CD14-positive monocyte (primary cell): ENCODE results near the gene FGD6. TPM values are rescaled to one million over a fixed set of nuclear protein-coding genes. Genes with fewer than 3 reads are reported as not detected.

Experiments used
- DNase-seq, 3 donors: peaks; one replicate each; pipeline ENCODE4 v3.0.0-alpha.2; 2011 to 2022
- H2AFZ ChIP-seq: 2 replicates; pipeline ENCODE4 v1.6.0; 2012; ENCODE audit warnings: mild to moderate bottlenecking, low read depth, low read length, inconsistent platforms; ENCODE audit not compliant: insufficient read depth, poor library complexity, severe bottlenecking
- H3K27ac ChIP-seq, 2 donors: 1 replicate in 1 of 2; 2 replicates in 1 of 2; pipeline ENCODE4 v1.5.1; 2012 to 2013; ENCODE audit warnings: low read length in 2 of 2, control low read depth in 1 of 2, inconsistent platforms in 1 of 2, low read depth in 1 of 2, mild to moderate bottlenecking in 1 of 2
- H3K27me3 ChIP-seq, 2 donors: one replicate each; pipeline versions ENCODE4 v1.6.0 to v1.6.1; 2011 to 2013; ENCODE audit warnings: low read length in 2 of 2; ENCODE audit not compliant: control insufficient read depth in 2 of 2, insufficient read depth in 2 of 2
- H3K36me3 ChIP-seq, 2 donors: replicated peaks in 1 of 2; 1 replicate in 1 of 2; 2 replicates in 1 of 2; pipeline versions ENCODE4 v1.5.1 to v1.6.1; 2012 to 2013; ENCODE audit warnings: low read length in 2 of 2, control low read depth in 1 of 2, inconsistent platforms in 1 of 2, mild to moderate bottlenecking in 1 of 2; ENCODE audit not compliant: insufficient read depth in 2 of 2, control insufficient read depth in 1 of 2
- H3K4me1 ChIP-seq, 2 donors: 1 replicate in 1 of 2; 2 replicates in 1 of 2; pipeline versions ENCODE4 v1.5.1 to v1.6.1; 2012 to 2013; ENCODE audit warnings: low read length in 2 of 2, control low read depth in 1 of 2, inconsistent platforms in 1 of 2, mild to moderate bottlenecking in 1 of 2, moderate library complexity in 1 of 2; ENCODE audit not compliant: insufficient read depth in 2 of 2, control insufficient read depth in 1 of 2
- H3K4me2 ChIP-seq: replicated peaks from 2 replicates; pipeline ENCODE3; 2012; ENCODE audit warnings: low read length, moderate library complexity, mild to moderate bottlenecking; ENCODE audit not compliant: poor library complexity, severe bottlenecking; ENCODE audit errors: extremely low read depth
- H3K4me3 ChIP-seq, 3 experiments: fragments of 200-600 bp in 1 of 3; sonication (generic) in 1 of 3; replicated peaks in 1 of 3; 1 replicate in 2 of 3; 2 replicates in 1 of 3; pipeline ENCODE4 v1.5.1; 2011 to 2013; ENCODE audit warnings: low read length in 3 of 3, mild to moderate bottlenecking in 3 of 3, control low read depth in 2 of 3, low read depth in 2 of 3, inconsistent platforms in 1 of 3, moderate library complexity in 1 of 3
- H3K79me2 ChIP-seq: 2 replicates; pipeline ENCODE4 v1.6.0; 2012; ENCODE audit warnings: mild to moderate bottlenecking, control low read depth, inconsistent platforms, low read length, moderate library complexity; ENCODE audit not compliant: insufficient read depth
- H3K9ac ChIP-seq: 2 replicates; pipeline ENCODE4 v1.6.0; 2017; ENCODE audit warnings: low read length, mild to moderate bottlenecking; ENCODE audit not compliant: insufficient read depth, poor library complexity, severe bottlenecking
- H3K9me3 ChIP-seq, 2 donors: replicated peaks in 1 of 2; 1 replicate in 1 of 2; 2 replicates in 1 of 2; pipeline versions ENCODE4 v1.5.1 to v1.6.1; 2012 to 2013; ENCODE audit warnings: low read length in 2 of 2, control low read depth in 1 of 2; ENCODE audit not compliant: control insufficient read depth in 1 of 2, insufficient read depth in 1 of 2
- H4K20me1 ChIP-seq: 2 replicates; pipeline ENCODE4 v1.6.0; 2012; ENCODE audit warnings: mild to moderate bottlenecking, low read length, control low read depth, moderate library complexity; ENCODE audit not compliant: insufficient read depth
- H3K27ac Mint-ChIP-seq, 7 donors: one replicate each; pipeline ENCODE4 v1.8.0; 2020; ENCODE audit warnings: mild to moderate bottlenecking in 7 of 7, mixed read lengths in 7 of 7, moderate library complexity in 6 of 7, inconsistent platforms in 2 of 7
- H3K27me3 Mint-ChIP-seq, 3 donors: one replicate each; pipeline ENCODE4 v1.8.0; 2021 to 2022; ENCODE audit warnings: low read depth in 3 of 3, mild to moderate bottlenecking in 3 of 3, mixed read lengths in 3 of 3, moderate library complexity in 3 of 3, inconsistent platforms in 1 of 3
- H3K36me3 Mint-ChIP-seq, 2 donors: one replicate each; pipeline ENCODE4 v1.8.0; 2020; ENCODE audit warnings: mixed read lengths in 2 of 2, inconsistent platforms in 1 of 2, mild to moderate bottlenecking in 1 of 2
- H3K4me1 Mint-ChIP-seq: one replicate; pipeline ENCODE4 v1.8.0; 2020; ENCODE audit warnings: mild to moderate bottlenecking, mixed read lengths
- H3K4me3 Mint-ChIP-seq, 2 donors: one replicate each; pipeline ENCODE4 v1.8.0; 2020; ENCODE audit warnings: mild to moderate bottlenecking in 2 of 2, mixed read lengths in 2 of 2, moderate library complexity in 1 of 2
- H3K9me3 Mint-ChIP-seq, 7 donors: one replicate each; pipeline ENCODE4 v1.8.0; 2020 to 2022; ENCODE audit warnings: mixed read lengths in 7 of 7, mild to moderate bottlenecking in 6 of 7, moderate library complexity in 6 of 7, inconsistent platforms in 2 of 7
- WGBS: methylation state at CpG from one replicate; pipeline ENCODE4 v1.1.5; 2013; ENCODE audit warnings: missing lambda C conversion rate; ENCODE audit not compliant: insufficient coverage; 5-methylcytosine and 5-hydroxymethylcytosine counted together
- intact Hi-C, 2 donors: fragments of 100-400 bp; cut with micrococcal nuclease; formaldehyde crosslinking; loops; one replicate each; pipeline versions ENCODE4 v1.15.0 to v1.15.1; 2023
- polyA plus RNA-seq, 3 donors: library from polyadenylated mRNA; depleted of rRNA in 1 of 3; unstranded in 2 of 3; stranded (reverse) in 1 of 3; fragments of 300-500 nt in 2 of 3; fragments of >200 nt in 1 of 3; fragmentation: Illumina TruSeq in 2 of 3; gene quantifications; 1 replicate in 2 of 3; 2 replicates in 1 of 3; pipeline ENCODE4 v1.2.3, GENCODE V29; 2012 to 2021
- TF ChIP-seq, protein P1 (sequence below): fragments of 200-600 bp; IDR thresholded peaks from one replicate; pipeline ENCODE4 v1.8.0; 2022; ENCODE audit warnings: antibody characterized with exemption, mild to moderate bottlenecking

The FGD6 gene
- polyA plus RNA-seq, 3 donors = 4.0 to 8.1 (median 5.3) TPM

DNA sequence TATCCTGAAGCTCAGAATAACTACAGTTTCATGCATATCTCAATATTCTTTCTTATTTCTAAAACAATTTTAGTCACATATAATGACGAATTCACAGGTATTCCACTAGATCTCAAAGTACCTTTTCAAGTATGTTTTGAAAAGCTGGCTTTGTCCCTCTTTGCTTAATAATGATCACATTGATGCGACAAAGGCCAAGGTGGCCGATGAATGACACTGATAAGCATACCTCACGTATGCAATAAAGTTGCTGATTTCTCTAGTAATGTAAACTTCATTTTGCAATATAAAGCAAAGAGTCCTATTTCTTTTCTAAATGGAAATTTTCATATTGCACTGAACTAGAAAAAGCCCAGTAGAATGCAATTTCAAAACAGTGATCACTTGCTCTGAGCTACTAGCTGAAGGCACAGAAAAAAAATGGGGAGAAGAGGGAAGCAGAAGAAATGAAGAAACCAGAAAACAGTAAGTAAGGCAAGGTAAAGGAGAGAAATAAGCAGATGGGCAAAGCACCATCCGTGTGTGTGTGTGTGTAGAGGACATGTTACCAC lies 29.3 kb downstream of the FGD6 start:
- Mint-ChIP-seq H3K4me1 (peaks cover 21% of the 10 kb centered on the region), H3K27ac (peak overlapping the region in 2 of 7 donors; percentile 13 to 61), H3K4me3 (no peak overlapping the region)

DNA sequence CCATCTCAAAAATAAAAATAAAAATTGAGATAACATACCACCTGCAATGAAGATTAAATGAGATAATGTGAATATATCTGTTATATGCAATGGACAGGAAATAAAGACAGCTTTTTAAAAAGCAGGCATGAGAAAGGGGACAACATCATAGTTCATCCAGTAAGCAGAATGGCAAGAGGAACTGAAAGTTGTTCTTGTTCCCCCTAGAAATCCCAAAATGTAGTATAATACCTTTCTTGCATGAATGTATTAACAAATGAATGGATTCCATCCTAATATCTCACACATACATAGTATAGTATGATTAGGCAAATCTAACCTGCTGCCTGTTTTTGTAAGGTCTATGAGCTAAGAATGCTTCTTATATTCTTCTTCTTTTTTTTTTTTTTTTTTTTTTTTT lies 31.4 kb downstream of the FGD6 start:
- H3K4me2 ChIP-seq = no peak overlapping the region

More for the DNA sequence above, 29.3 kb downstream of the FGD6 start:
- H3K9me3 ChIP-seq = no peaks in the 10 kb centered on the region
- H3K79me2 ChIP-seq = no peaks in the 10 kb centered on the region
- no peak overlapping the region for H3K27ac ChIP-seq
- H3K4me3 ChIP-seq = no peak overlapping the region
- intact Hi-C loops = no loop called here
- peaks cover 14 to 28% of the 10 kb centered on the region in 2 donors for H3K36me3 Mint-ChIP-seq
- H3K27me3 Mint-ChIP-seq = peaks cover 0 to 3% (median 0%) of the 10 kb centered on the region in 3 donors
- H3K9ac ChIP-seq = no peak overlapping the region
- peaks cover 22 to 26% of the 10 kb centered on the region in 2 donors for H3K4me1 ChIP-seq
- no peak for DNase-seq
- H4K20me1 ChIP-seq = peaks cover 44% of the 10 kb centered on the region
- no peak overlapping the region for H2AFZ ChIP-seq
- TF ChIP-seq, protein P1, sequence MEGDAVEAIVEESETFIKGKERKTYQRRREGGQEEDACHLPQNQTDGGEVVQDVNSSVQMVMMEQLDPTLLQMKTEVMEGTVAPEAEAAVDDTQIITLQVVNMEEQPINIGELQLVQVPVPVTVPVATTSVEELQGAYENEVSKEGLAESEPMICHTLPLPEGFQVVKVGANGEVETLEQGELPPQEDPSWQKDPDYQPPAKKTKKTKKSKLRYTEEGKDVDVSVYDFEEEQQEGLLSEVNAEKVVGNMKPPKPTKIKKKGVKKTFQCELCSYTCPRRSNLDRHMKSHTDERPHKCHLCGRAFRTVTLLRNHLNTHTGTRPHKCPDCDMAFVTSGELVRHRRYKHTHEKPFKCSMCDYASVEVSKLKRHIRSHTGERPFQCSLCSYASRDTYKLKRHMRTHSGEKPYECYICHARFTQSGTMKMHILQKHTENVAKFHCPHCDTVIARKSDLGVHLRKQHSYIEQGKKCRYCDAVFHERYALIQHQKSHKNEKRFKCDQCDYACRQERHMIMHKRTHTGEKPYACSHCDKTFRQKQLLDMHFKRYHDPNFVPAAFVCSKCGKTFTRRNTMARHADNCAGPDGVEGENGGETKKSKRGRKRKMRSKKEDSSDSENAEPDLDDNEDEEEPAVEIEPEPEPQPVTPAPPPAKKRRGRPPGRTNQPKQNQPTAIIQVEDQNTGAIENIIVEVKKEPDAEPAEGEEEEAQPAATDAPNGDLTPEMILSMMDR = no peak
- no peaks in the 10 kb centered on the region for H3K9me3 Mint-ChIP-seq
- peaks cover 0 to 8% of the 10 kb centered on the region in 2 donors for H3K36me3 ChIP-seq
- WGBS = no CpG with 5 or more reads among the region's 5 CpGs
- no peak overlapping the region for H3K4me2 ChIP-seq
- no peaks in the 10 kb centered on the region for H3K27me3 ChIP-seq

More for the DNA sequence above, 31.4 kb downstream of the FGD6 start:
- Mint-ChIP-seq H3K4me3 (no peak overlapping the region), H3K27me3 (peaks cover 0 to 3% (median 0%) of the 10 kb centered on the region in 3 donors), H3K27ac (peak overlapping the region in 1 of 7 donors; percentile 32), H3K4me1 (peaks cover 19% of the 10 kb centered on the region), H3K9me3 (no peaks in the 10 kb centered on the region), H3K36me3 (peaks cover 14 to 25% of the 10 kb centered on the region in 2 donors)
- peaks cover 22 to 26% of the 10 kb centered on the region in 2 donors for H3K4me1 ChIP-seq
- H3K79me2 ChIP-seq = no peaks in the 10 kb centered on the region
- intact Hi-C loops = no loop called here
- peaks cover 0 to 8% of the 10 kb centered on the region in 2 donors for H3K36me3 ChIP-seq
- H3K27me3 ChIP-seq = no peaks in the 10 kb centered on the region
- H2AFZ ChIP-seq = no peak overlapping the region
- peak in 2 of 3 donors; percentile 23 to 49 for DNase-seq
- H3K4me3 ChIP-seq = no peak overlapping the region
- H3K9me3 ChIP-seq = no peaks in the 10 kb centered on the region
- TF ChIP-seq, protein P1 = no peak
- peaks cover 36% of the 10 kb centered on the region for H4K20me1 ChIP-seq
- no peak overlapping the region for H3K9ac ChIP-seq
- H3K27ac ChIP-seq = no peak overlapping the region
